HepG2 (cell line): ENCODE data around the gene IGF2BP1. TPM values are rescaled to one million over a fixed set of nuclear protein-coding genes. Genes with fewer than 3 reads are reported as not detected.

ENCODE experiments used
- MXD4 ChIP-seq: IDR thresholded peaks from 2 replicates; pipeline ENCODE4 v1.6.1; 2016; ENCODE audit warnings: mild to moderate bottlenecking, missing biosample characterization, missing genetic modification reagents
- RARA ChIP-seq: IDR thresholded peaks from 2 replicates; pipeline ENCODE4 v1.6.1; 2016; ENCODE audit warnings: missing genetic modification reagents, missing compliant biosample characterization
- RCOR2 ChIP-seq: IDR thresholded peaks from 2 replicates; pipeline ENCODE4 v1.6.1; 2016; ENCODE audit warnings: missing biosample characterization, missing genetic modification reagents
- SMAD1 ChIP-seq: sonication (generic); formaldehyde crosslinking; IDR thresholded peaks from 2 replicates; pipeline ENCODE4 v1.4.0; 2020; ENCODE audit warnings: missing genetic modification reagents, low read depth, mild to moderate bottlenecking, borderline replicate concordance
- YEATS4 ChIP-seq: sonication (generic); formaldehyde crosslinking; IDR thresholded peaks from 2 replicates; pipeline ENCODE4 v1.4.0; 2020; ENCODE audit warnings: missing genetic modification reagents, borderline replicate concordance
- ZC3H13 ChIP-seq: sonication (generic); formaldehyde crosslinking; IDR thresholded peaks from 2 replicates; pipeline ENCODE4 v1.8.1; 2023; ENCODE audit warnings: mild to moderate bottlenecking, missing genetic modification reagents, moderate library complexity
- ZNF333 ChIP-seq: sonication (generic); formaldehyde crosslinking; IDR thresholded peaks from 2 replicates; pipeline ENCODE4 v1.4.0; 2020; ENCODE audit warnings: mild to moderate bottlenecking, missing genetic modification reagents, borderline replicate concordance
- ZNF563 ChIP-seq: sonication (generic); formaldehyde crosslinking; IDR thresholded peaks from 2 replicates; pipeline ENCODE4 v1.8.0; 2022; ENCODE audit warnings: mild to moderate bottlenecking, moderate library complexity, missing genetic modification reagents
- ZNF607 ChIP-seq: sonication (generic); formaldehyde crosslinking; IDR thresholded peaks from 2 replicates; pipeline ENCODE4 v1.5.1; 2020; ENCODE audit warnings: missing genetic modification reagents, mild to moderate bottlenecking, borderline replicate concordance
- ZNF670 ChIP-seq: sonication (generic); formaldehyde crosslinking; IDR thresholded peaks from 2 replicates; pipeline ENCODE4 v1.8.0; 2022; ENCODE audit warnings: mild to moderate bottlenecking, missing genetic modification reagents, borderline replicate concordance
- ZNF776 ChIP-seq: sonication (generic); formaldehyde crosslinking; IDR thresholded peaks from 2 replicates; pipeline ENCODE4 v1.4.0; 2020; ENCODE audit warnings: mild to moderate bottlenecking, missing genetic modification reagents
- polyA plus RNA-seq, 8 experiments: library from polyadenylated mRNA; depleted of rRNA in 3 of 8; stranded (reverse) in 7 of 8; unstranded in 1 of 8; fragments of >200 nt; fragmentation: Illumina TruSeq in 4 of 8; extraction: Trizol in 4 of 8; gene quantifications; 2 replicates each; pipeline versions ENCODE4 v1.2.1 to v1.2.3, GENCODE V29; 2011 to 2016; ENCODE audit warnings: low read depth in 4 of 8, missing spikeins in 1 of 8, mixed read lengths in 1 of 8; ENCODE audit not compliant: insufficient read depth in 1 of 8
- total RNA-seq, 5 experiments: library from RNA; depleted of rRNA; stranded (reverse); fragments of >200 nt; fragmentation: Illumina TruSeq; extraction: Trizol; gene quantifications; 2 replicates each; pipeline ENCODE4 v1.2.3, GENCODE V29; 2016; ENCODE audit warnings: low read depth in 1 of 5
- TF ChIP-seq, protein P1 (sequence below): sonication (generic); formaldehyde crosslinking; IDR thresholded peaks from 2 replicates; pipeline ENCODE4 v1.8.1; 2023; ENCODE audit warnings: mild to moderate bottlenecking, missing genetic modification reagents
- TF ChIP-seq, protein P2 (sequence below): sonication (generic); formaldehyde crosslinking; conservative IDR thresholded peaks from 2 replicates; pipeline ENCODE4 v1.4.0; 2020; ENCODE audit warnings: missing genetic modification reagents
- TF ChIP-seq, protein P3 (sequence below): IDR thresholded peaks from 2 replicates; pipeline ENCODE4 v1.6.1; 2016; ENCODE audit warnings: low read depth, missing genetic modification reagents, missing compliant biosample characterization
- TF ChIP-seq, protein P4 (sequence below): sonication (generic); formaldehyde crosslinking; IDR thresholded peaks from 2 replicates; pipeline ENCODE4 v1.5.0; 2020; ENCODE audit warnings: missing genetic modification reagents
- TF ChIP-seq, protein P5 (sequence below): sonication (generic); formaldehyde crosslinking; IDR thresholded peaks from 2 replicates; pipeline ENCODE4 v1.8.0; 2022; ENCODE audit warnings: mild to moderate bottlenecking, missing genetic modification reagents; ENCODE audit not compliant: insufficient replicate concordance

Gene IGF2BP1
- total and polyA plus RNA-seq, 2 of the 13 experiments (the other 11 are each of a cell fraction or from before 2014, with no cell fraction given): 29.7 to 75.1 TPM

DNA sequence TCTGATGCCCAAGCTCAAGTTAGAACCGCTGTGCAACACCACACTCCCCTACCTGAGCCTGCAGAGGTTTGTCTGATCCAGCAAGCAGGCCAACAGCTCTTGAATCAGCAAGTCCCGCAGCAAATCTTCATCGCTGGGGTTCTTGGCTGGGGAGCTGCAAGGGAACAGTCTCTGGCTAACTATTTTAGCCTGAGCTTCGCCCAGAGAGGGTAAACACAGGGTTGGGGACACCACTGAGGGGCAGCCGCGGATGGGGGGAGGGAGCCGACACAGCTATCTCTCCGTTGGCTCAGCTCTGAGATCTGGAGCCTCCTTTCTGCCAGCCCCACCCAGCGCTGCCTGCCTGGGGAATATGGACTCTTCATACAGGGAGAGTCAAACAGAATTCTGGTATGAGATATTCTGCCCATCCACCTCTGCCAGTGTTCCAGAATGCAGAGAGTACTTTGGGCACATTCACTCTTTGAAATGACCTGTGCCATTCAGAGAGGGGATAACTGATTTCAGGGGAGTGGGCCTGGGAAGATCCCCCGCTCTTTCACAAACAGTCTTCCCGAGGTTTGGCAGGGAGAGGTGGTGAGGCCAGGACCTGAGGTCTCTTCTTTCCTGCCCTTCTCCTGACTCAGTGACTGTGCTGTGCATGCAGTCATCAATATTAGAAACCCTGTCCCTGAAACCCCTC lies 36.2 kb upstream of the IGF2BP1 start (continued):
- TF ChIP-seq RARA (CRISPR knock-in tag) (peak; percentile 33; the same call in 1 of the 2 replicates), YEATS4 (CRISPR knock-in tag) (no peak), ZNF563 (CRISPR knock-in tag) (no peak), ZNF670 (CRISPR knock-in tag) (no peak), ZNF333 (peak; percentile 52; the same call in 1 of the 2 replicates), MXD4 (CRISPR knock-in tag) (0 out of 2 replicates have a peak, but pooled peaks have one; percentile 21), ZNF776 (CRISPR knock-in tag) (no peak), ZNF607 (0 out of 2 replicates have a peak, but pooled peaks have one; percentile 42), RCOR2 (CRISPR knock-in tag) (no peak), SMAD1 (CRISPR knock-in tag) (no peak), ZC3H13 (no peak)
- TF ChIP-seq, protein P1, sequence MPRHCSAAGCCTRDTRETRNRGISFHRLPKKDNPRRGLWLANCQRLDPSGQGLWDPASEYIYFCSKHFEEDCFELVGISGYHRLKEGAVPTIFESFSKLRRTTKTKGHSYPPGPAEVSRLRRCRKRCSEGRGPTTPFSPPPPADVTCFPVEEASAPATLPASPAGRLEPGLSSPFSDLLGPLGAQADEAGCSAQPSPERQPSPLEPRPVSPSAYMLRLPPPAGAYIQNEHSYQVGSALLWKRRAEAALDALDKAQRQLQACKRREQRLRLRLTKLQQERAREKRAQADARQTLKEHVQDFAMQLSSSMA (CRISPR knock-in tag): no peak
- TF ChIP-seq, protein P2, sequence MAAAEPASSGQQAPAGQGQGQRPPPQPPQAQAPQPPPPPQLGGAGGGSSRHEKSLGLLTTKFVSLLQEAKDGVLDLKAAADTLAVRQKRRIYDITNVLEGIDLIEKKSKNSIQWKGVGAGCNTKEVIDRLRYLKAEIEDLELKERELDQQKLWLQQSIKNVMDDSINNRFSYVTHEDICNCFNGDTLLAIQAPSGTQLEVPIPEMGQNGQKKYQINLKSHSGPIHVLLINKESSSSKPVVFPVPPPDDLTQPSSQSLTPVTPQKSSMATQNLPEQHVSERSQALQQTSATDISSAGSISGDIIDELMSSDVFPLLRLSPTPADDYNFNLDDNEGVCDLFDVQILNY (CRISPR knock-in tag): no peak
- TF ChIP-seq, protein P3, sequence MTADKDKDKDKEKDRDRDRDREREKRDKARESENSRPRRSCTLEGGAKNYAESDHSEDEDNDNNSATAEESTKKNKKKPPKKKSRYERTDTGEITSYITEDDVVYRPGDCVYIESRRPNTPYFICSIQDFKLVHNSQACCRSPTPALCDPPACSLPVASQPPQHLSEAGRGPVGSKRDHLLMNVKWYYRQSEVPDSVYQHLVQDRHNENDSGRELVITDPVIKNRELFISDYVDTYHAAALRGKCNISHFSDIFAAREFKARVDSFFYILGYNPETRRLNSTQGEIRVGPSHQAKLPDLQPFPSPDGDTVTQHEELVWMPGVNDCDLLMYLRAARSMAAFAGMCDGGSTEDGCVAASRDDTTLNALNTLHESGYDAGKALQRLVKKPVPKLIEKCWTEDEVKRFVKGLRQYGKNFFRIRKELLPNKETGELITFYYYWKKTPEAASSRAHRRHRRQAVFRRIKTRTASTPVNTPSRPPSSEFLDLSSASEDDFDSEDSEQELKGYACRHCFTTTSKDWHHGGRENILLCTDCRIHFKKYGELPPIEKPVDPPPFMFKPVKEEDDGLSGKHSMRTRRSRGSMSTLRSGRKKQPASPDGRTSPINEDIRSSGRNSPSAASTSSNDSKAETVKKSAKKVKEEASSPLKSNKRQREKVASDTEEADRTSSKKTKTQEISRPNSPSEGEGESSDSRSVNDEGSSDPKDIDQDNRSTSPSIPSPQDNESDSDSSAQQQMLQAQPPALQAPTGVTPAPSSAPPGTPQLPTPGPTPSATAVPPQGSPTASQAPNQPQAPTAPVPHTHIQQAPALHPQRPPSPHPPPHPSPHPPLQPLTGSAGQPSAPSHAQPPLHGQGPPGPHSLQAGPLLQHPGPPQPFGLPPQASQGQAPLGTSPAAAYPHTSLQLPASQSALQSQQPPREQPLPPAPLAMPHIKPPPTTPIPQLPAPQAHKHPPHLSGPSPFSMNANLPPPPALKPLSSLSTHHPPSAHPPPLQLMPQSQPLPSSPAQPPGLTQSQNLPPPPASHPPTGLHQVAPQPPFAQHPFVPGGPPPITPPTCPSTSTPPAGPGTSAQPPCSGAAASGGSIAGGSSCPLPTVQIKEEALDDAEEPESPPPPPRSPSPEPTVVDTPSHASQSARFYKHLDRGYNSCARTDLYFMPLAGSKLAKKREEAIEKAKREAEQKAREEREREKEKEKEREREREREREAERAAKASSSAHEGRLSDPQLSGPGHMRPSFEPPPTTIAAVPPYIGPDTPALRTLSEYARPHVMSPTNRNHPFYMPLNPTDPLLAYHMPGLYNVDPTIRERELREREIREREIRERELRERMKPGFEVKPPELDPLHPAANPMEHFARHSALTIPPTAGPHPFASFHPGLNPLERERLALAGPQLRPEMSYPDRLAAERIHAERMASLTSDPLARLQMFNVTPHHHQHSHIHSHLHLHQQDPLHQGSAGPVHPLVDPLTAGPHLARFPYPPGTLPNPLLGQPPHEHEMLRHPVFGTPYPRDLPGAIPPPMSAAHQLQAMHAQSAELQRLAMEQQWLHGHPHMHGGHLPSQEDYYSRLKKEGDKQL (CRISPR knock-in tag): no peak
- TF ChIP-seq, protein P4, sequence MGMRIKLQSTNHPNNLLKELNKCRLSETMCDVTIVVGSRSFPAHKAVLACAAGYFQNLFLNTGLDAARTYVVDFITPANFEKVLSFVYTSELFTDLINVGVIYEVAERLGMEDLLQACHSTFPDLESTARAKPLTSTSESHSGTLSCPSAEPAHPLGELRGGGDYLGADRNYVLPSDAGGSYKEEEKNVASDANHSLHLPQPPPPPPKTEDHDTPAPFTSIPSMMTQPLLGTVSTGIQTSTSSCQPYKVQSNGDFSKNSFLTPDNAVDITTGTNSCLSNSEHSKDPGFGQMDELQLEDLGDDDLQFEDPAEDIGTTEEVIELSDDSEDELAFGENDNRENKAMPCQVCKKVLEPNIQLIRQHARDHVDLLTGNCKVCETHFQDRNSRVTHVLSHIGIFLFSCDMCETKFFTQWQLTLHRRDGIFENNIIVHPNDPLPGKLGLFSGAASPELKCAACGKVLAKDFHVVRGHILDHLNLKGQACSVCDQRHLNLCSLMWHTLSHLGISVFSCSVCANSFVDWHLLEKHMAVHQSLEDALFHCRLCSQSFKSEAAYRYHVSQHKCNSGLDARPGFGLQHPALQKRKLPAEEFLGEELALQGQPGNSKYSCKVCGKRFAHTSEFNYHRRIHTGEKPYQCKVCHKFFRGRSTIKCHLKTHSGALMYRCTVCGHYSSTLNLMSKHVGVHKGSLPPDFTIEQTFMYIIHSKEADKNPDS (CRISPR knock-in tag): no peak
- TF ChIP-seq, protein P5, sequence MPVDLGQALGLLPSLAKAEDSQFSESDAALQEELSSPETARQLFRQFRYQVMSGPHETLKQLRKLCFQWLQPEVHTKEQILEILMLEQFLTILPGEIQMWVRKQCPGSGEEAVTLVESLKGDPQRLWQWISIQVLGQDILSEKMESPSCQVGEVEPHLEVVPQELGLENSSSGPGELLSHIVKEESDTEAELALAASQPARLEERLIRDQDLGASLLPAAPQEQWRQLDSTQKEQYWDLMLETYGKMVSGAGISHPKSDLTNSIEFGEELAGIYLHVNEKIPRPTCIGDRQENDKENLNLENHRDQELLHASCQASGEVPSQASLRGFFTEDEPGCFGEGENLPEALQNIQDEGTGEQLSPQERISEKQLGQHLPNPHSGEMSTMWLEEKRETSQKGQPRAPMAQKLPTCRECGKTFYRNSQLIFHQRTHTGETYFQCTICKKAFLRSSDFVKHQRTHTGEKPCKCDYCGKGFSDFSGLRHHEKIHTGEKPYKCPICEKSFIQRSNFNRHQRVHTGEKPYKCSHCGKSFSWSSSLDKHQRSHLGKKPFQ (CRISPR knock-in tag): no peak
